Measurements from ENCODE around the gene DFFA.

GRCh38 chr1:10495952-10496351, 23.6 kb upstream of the DFFA start:
- no peak for TF ChIP-seq POLR2A (IDR thresholded peaks at IDR 0.05)
- no peak for TF ChIP-seq CTCF (IDR thresholded peaks at IDR 0.05)
